BLaER1 treated with 17β-estradiol and CSF1 and Interleukin-3, amounts not matched to agents 10 nM and 100 nM (cell line): ENCODE data around the gene TFF3.

ENCODE experiments used
- H3K27ac ChIP-seq, 11 experiments: shearing (Covaris generic); formaldehyde crosslinking; 2 replicates each; pipeline ENCODE4 v1.8.1; 2022
- H3K27me3 ChIP-seq, 11 experiments: shearing (Covaris generic); formaldehyde crosslinking; 2 replicates each; pipeline ENCODE4 v1.8.1; 2022
- H3K36me3 ChIP-seq, 11 experiments: shearing (Covaris generic); formaldehyde crosslinking; 2 replicates each; pipeline ENCODE4 v1.8.1; 2022
- H3K4me1 ChIP-seq, 10 experiments: shearing (Covaris generic); formaldehyde crosslinking; 2 replicates each; pipeline ENCODE4 v1.8.1; 2022
- H3K4me2 ChIP-seq, 11 experiments: shearing (Covaris generic); formaldehyde crosslinking; 2 replicates each; pipeline ENCODE4 v1.8.1; 2022
- H3K4me3 ChIP-seq, 10 experiments: shearing (Covaris generic); formaldehyde crosslinking; 2 replicates each; pipeline ENCODE4 v1.8.1; 2022
- H3K9ac ChIP-seq, 11 experiments: shearing (Covaris generic); formaldehyde crosslinking; 2 replicates each; pipeline ENCODE4 v1.8.1; 2022
- H3K9me3 ChIP-seq, 11 experiments: shearing (Covaris generic); formaldehyde crosslinking; replicated peaks in 1 of 11; 2 replicates each; pipeline ENCODE4 v1.8.1; 2022
- H4K20me1 ChIP-seq, 11 experiments: shearing (Covaris generic); formaldehyde crosslinking; 2 replicates each; pipeline ENCODE4 v1.8.1; 2022
- Cebpa-rat ChIP-seq, 11 experiments: shearing (Covaris generic); IDR thresholded peaks; 2 replicates each; pipeline ENCODE4 v1.8.1; 2022

TFF3 gene

GRCh38 chr21:42312626-42313104 lies 2.5 kb downstream of the TFF3 start:
- Histone ChIP-seq H3K4me3 (no peak overlapping the region), H3K9me3 (no peaks in the 10 kb centered on the region), H3K36me3 (no peaks in the 10 kb centered on the region), H3K27ac (peak overlapping the region in 4 of 11 experiments; percentile 54 to 68 (median 66); a peak in 5 of 22 replicates), H3K9ac (peak overlapping the region in 4 of 11 experiments; percentile 54 to 66 (median 62); a peak in 6 of 22 replicates), H3K4me1 (peaks cover 33 to 98% (median 87%) of the 10 kb centered on the region in 10 experiments), H3K4me2 (peak overlapping the region in 10 of 11 experiments; percentile 15 to 85 (median 80); a peak in 18 of 22 replicates), H4K20me1 (no peaks in the 10 kb centered on the region; a peak in 1 of 22 replicates), H3K27me3 (peaks cover 0 to 29% (median 0%) of the 10 kb centered on the region in 11 experiments; a peak in 7 of 22 replicates)
- no peak for TF ChIP-seq Cebpa-rat (IDR thresholded peaks at IDR 0.05)

DNA sequence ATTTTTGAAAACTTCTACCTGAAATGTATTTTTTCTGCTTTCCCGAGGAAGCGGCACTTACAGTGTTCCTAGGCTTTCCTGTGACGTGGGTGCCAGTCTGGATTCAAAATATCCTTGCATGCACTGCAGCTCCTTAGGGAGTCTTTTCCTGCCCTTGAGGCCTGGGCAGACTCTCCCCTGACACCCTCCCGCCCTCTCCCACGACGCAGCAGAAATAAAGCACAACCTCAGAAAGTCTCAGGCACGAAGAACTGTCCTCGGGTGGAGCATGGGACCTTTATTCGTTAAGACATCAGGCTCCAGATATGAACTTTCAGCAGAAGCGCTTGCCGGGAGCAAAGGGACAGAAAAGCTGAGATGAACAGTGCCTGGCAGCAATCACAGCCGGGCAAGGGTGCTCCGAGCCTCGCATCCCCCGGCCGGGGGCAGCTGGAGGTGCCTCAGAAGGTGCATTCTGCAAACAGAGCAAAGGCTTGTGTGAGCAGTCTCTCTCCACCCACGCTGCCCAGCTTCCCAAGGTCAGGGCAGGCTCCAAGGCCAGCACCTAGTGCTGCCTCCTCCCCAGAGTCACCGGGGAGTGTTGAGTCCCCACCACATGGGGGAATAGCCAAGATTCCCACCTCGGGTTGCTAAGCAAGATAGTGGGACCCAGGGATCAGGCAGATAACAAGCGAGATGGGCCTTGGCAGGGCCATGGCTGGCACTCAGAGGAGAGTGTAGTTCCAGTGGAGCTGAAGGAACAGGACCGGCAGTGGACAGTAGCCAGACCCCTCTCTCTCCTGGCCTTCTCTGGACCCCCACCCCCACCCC lies 3.2 kb downstream of the TFF3 start:
- H3K27ac ChIP-seq, result peak overlapping the region in 4 of 11 experiments; percentile 54 to 68 (median 66); a peak in 4 of 22 replicates
- no peak overlapping the region for H3K4me3 ChIP-seq
- H3K9ac ChIP-seq, result peak overlapping the region in 3 of 11 experiments; percentile 54 to 65 (median 60); a peak in 5 of 22 replicates
- no peak for TF ChIP-seq Cebpa-rat (IDR thresholded peaks at IDR 0.05)
- peak overlapping the region in 8 of 11 experiments; percentile 70 to 85 (median 82); a peak in 16 of 22 replicates for H3K4me2 ChIP-seq
- H4K20me1 ChIP-seq, result no peaks in the 10 kb centered on the region; a peak in 1 of 22 replicates
- H3K9me3 ChIP-seq, result no peaks in the 10 kb centered on the region
- H3K27me3 ChIP-seq, result peaks cover 0 to 29% (median 0%) of the 10 kb centered on the region in 11 experiments; a peak in 7 of 22 replicates
- H3K4me1 ChIP-seq, result peaks cover 34 to 98% (median 87%) of the 10 kb centered on the region in 10 experiments
- no peaks in the 10 kb centered on the region for H3K36me3 ChIP-seq

DNA sequence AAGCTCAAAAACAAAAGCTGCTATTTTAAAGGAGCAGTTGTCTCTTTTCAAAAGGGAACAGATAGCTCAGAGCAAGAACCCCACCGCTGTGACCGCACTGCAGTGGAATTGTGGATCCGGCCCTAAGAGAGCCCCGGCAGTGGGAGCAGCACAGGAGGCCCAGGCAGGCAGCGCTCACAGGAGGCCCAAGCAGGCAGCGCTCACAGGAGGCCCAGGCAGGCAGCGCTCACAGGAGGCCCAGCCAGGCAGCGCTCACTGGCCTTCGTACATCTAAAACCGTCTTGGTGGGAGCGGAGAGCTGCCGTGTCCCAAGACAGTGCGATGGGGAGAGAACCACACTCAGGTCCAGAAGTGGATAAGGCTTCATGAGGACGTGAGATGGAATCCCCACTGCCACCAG lies 4.0 kb downstream of the TFF3 start:
- H4K20me1 ChIP-seq, result peaks cover 0 to 4% (median 0%) of the 10 kb centered on the region in 11 experiments; a peak in 2 of 22 replicates
- H3K4me2 ChIP-seq, result peak overlapping the region in 6 of 11 experiments; percentile 74 to 87 (median 82); a peak in 8 of 22 replicates
- TF ChIP-seq Cebpa-rat (IDR thresholded peaks at IDR 0.05), result no peak
- peak overlapping the region in 2 of 11 experiments; percentile 3 to 38; a peak in 3 of 22 replicates for H3K9ac ChIP-seq
- H3K9me3 ChIP-seq, result no peaks in the 10 kb centered on the region
- peaks cover 0 to 29% (median 0%) of the 10 kb centered on the region in 11 experiments; a peak in 7 of 22 replicates for H3K27me3 ChIP-seq
- H3K36me3 ChIP-seq, result no peaks in the 10 kb centered on the region
- H3K4me3 ChIP-seq, result no peak overlapping the region
- H3K4me1 ChIP-seq, result peaks cover 36 to 98% (median 88%) of the 10 kb centered on the region in 10 experiments
- H3K27ac ChIP-seq, result peak overlapping the region in 2 of 11 experiments; percentile 20 to 30; a peak in 2 of 22 replicates

GRCh38 chr21:42310411-42311001 lies 4.7 kb downstream of the TFF3 start:
- TF ChIP-seq Cebpa-rat (IDR thresholded peaks at IDR 0.05), result no peak
- Histone ChIP-seq H3K4me3 (no peak overlapping the region), H3K27me3 (peaks cover 0 to 29% (median 0%) of the 10 kb centered on the region in 11 experiments; a peak in 7 of 22 replicates), H3K4me2 (peak overlapping the region in 9 of 11 experiments; percentile 66 to 87 (median 77); a peak in 16 of 22 replicates), H3K27ac (peak overlapping the region in 1 of 11 experiments; percentile 47; a peak in 1 of 22 replicates), H3K9me3 (no peaks in the 10 kb centered on the region), H4K20me1 (peaks cover 0 to 4% (median 0%) of the 10 kb centered on the region in 11 experiments; a peak in 2 of 22 replicates), H3K9ac (peak overlapping the region in 3 of 11 experiments; percentile 3 to 39 (median 38); a peak in 3 of 22 replicates), H3K4me1 (peaks cover 36 to 100% (median 92%) of the 10 kb centered on the region in 10 experiments), H3K36me3 (no peaks in the 10 kb centered on the region)

- peaks cover 0 to 29% (median 0%) of the 10 kb centered on the region in 11 experiments; a peak in 7 of 22 replicates for H3K27me3 ChIP-seq
- H3K4me1 ChIP-seq, result peaks cover 36 to 100% (median 91%) of the 10 kb centered on the region in 10 experiments
- H3K4me2 ChIP-seq, result peak overlapping the region; percentile 58 to 87 (median 76)
- TF ChIP-seq Cebpa-rat (IDR thresholded peaks at IDR 0.05), result no peak
- peak overlapping the region in 2 of 11 experiments; percentile 42 to 47; a peak in 3 of 22 replicates for H3K27ac ChIP-seq
- no peaks in the 10 kb centered on the region for H3K36me3 ChIP-seq
- H3K9me3 ChIP-seq, result no peaks in the 10 kb centered on the region
- H3K9ac ChIP-seq, result peak overlapping the region in 3 of 11 experiments; percentile 32 to 39 (median 33); a peak in 4 of 22 replicates
- H4K20me1 ChIP-seq, result peaks cover 0 to 4% (median 0%) of the 10 kb centered on the region in 11 experiments; a peak in 2 of 22 replicates
- no peak overlapping the region; a peak in 1 of 20 replicates for H3K4me3 ChIP-seq
Measured at GRCh38 chr21:42309753-42310213, 5.4 kb downstream of the TFF3 start.

- Histone ChIP-seq H3K9me3 (no peaks in the 10 kb centered on the region), H3K4me1 (peaks cover 36 to 100% (median 89%) of the 10 kb centered on the region in 10 experiments), H3K36me3 (no peaks in the 10 kb centered on the region), H4K20me1 (peaks cover 0 to 4% (median 0%) of the 10 kb centered on the region in 11 experiments; a peak in 2 of 22 replicates), H3K4me2 (peak overlapping the region; percentile 58 to 87 (median 76)), H3K9ac (peak overlapping the region in 2 of 11 experiments; percentile 1 to 28; a peak in 2 of 22 replicates), H3K4me3 (no peak overlapping the region), H3K27ac (no peak overlapping the region), H3K27me3 (peaks cover 0 to 27% (median 0%) of the 10 kb centered on the region in 11 experiments; a peak in 7 of 22 replicates)
- TF ChIP-seq Cebpa-rat (IDR thresholded peaks at IDR 0.05), result no peak
Measured at GRCh38 chr21:42308914-42309752, 6.1 kb downstream of the TFF3 start.

DNA sequence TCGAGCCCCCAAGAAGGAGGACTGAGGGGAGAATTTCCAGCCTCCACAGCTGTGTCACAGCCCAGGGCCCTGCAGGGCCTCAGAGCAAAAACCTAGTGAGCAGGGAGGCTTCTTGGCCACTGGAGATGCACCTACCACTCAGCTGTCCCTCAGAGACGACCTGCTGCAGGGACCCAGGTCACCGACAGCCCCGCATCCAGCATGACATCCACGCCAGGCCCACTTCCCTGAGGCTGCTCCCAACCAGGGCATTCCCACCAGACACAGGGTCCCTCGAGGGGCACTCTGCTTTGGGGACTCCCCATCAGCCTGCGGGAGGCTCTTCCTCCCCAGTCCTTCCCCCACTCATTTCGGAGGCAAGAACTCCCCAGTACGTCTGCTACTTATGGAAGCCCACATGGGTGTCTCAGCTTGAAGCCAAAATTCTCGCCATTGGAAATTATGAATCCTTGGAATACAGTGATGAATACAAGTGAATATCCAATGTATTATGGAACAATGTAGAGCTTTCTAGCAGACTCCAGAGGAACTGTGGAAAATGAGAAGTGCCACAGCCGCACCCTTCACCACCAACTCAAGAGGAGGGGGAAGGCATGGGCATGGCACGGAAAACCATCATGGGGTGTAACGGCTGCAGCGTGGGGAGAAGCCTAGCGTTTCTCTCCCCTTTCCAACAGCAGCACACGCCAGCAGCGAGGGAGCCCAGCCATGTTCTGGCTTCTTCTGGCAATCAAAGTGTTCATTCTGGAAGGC lies 6.9 kb downstream of the TFF3 start:
- no peak overlapping the region for H3K27ac ChIP-seq
- peaks cover 30 to 93% (median 81%) of the 10 kb centered on the region in 10 experiments for H3K4me1 ChIP-seq
- no peaks in the 10 kb centered on the region for H3K36me3 ChIP-seq
- H3K4me2 ChIP-seq, result peak overlapping the region; percentile 58 to 87 (median 76); a peak in 21 of 22 replicates
- no peak overlapping the region for H3K4me3 ChIP-seq
- H3K9ac ChIP-seq, result no peak overlapping the region
- no peak for TF ChIP-seq Cebpa-rat (IDR thresholded peaks at IDR 0.05)
- no peaks in the 10 kb centered on the region for H3K9me3 ChIP-seq
- peaks cover 0 to 4% (median 0%) of the 10 kb centered on the region in 11 experiments; a peak in 3 of 22 replicates for H4K20me1 ChIP-seq
- peaks cover 0 to 19% (median 0%) of the 10 kb centered on the region in 11 experiments; a peak in 7 of 22 replicates for H3K27me3 ChIP-seq
